ENCODE results near the gene RDX. TPM values are rescaled to one million over a fixed set of nuclear protein-coding genes. Genes with fewer than 3 reads are reported as not detected.

Gene RDX
- total RNA-seq, 1 donor from 2014 or later = 88.2 TPM

- H3K27me3 ChIP-seq (ENCODE audit: control insufficient read depth, insufficient read depth, low read length) = no peaks in the 10 kb centered on the region
- no peaks in the 10 kb centered on the region for H3K36me3 ChIP-seq (ENCODE audit: control insufficient read depth, insufficient read depth, low read length)
- TF ChIP-seq CTCF (IDR thresholded peaks at IDR 0.05; ENCODE audit: insufficient read depth, low read length, severe bottlenecking) = no peak
- DNase-seq (ENCODE audit: low read depth) (no peak), FAIRE-seq (no peak)
- H3K4me3 ChIP-seq (ENCODE audit: low read depth, low read length) = no peak overlapping the region
These were observed 110.0 kb downstream of the RDX start for GRCh38 chr11:110186456-110186855.

GRCh38 chr11:110185599-110185998, 110.8 kb downstream of the RDX start:
- TF ChIP-seq CTCF (IDR thresholded peaks at IDR 0.05; ENCODE audit: insufficient read depth, low read length, severe bottlenecking) = no peak
- H3K36me3 ChIP-seq (ENCODE audit: control insufficient read depth, insufficient read depth, low read length) = no peaks in the 10 kb centered on the region
- no peak for DNase-seq (ENCODE audit: low read depth)
- no peak overlapping the region for H3K4me3 ChIP-seq (ENCODE audit: low read depth, low read length)
- FAIRE-seq = no peak
- H3K27me3 ChIP-seq (ENCODE audit: control insufficient read depth, insufficient read depth, low read length) = no peaks in the 10 kb centered on the region

- Histone ChIP-seq H3K36me3 (ENCODE audit: control insufficient read depth, insufficient read depth, low read length) (no peaks in the 10 kb centered on the region), H3K4me3 (ENCODE audit: low read depth, low read length) (no peak overlapping the region), H3K27me3 (ENCODE audit: control insufficient read depth, insufficient read depth, low read length) (no peaks in the 10 kb centered on the region)
- FAIRE-seq (no peak), DNase-seq (ENCODE audit: low read depth) (peak; percentile 86)
- TF ChIP-seq CTCF (IDR thresholded peaks at IDR 0.05; ENCODE audit: insufficient read depth, low read length, severe bottlenecking) = no peak
These were observed 111.3 kb downstream of the RDX start for GRCh38 chr11:110185121-110185591.

- no peak for DNase-seq (ENCODE audit: low read depth)
- no peak for TF ChIP-seq CTCF (IDR thresholded peaks at IDR 0.05; ENCODE audit: insufficient read depth, low read length, severe bottlenecking)
- FAIRE-seq = no peak
- Histone ChIP-seq H3K4me3 (ENCODE audit: low read depth, low read length) (no peak overlapping the region), H3K27me3 (ENCODE audit: control insufficient read depth, insufficient read depth, low read length) (no peaks in the 10 kb centered on the region), H3K36me3 (ENCODE audit: control insufficient read depth, insufficient read depth, low read length) (no peaks in the 10 kb centered on the region)
These were observed 112.0 kb downstream of the RDX start for GRCh38 chr11:110184456-110184855.

GRCh38 chr11:110182886-110183285, 113.5 kb downstream of the RDX start:
- FAIRE-seq (no peak), DNase-seq (ENCODE audit: low read depth) (peak; percentile 91)
- TF ChIP-seq CTCF (IDR thresholded peaks at IDR 0.05; ENCODE audit: insufficient read depth, low read length, severe bottlenecking) = no peak
- no peak overlapping the region for H3K4me3 ChIP-seq (ENCODE audit: low read depth, low read length)
- H3K36me3 ChIP-seq (ENCODE audit: control insufficient read depth, insufficient read depth, low read length) = no peaks in the 10 kb centered on the region
- H3K27me3 ChIP-seq (ENCODE audit: control insufficient read depth, insufficient read depth, low read length) = no peaks in the 10 kb centered on the region

GRCh38 chr11:110179064-110179463, 117.3 kb downstream of the RDX start:
- no peaks in the 10 kb centered on the region for H3K27me3 ChIP-seq (ENCODE audit: control insufficient read depth, insufficient read depth, low read length)
- no peak for TF ChIP-seq CTCF (IDR thresholded peaks at IDR 0.05; ENCODE audit: insufficient read depth, low read length, severe bottlenecking)
- no peaks in the 10 kb centered on the region for H3K36me3 ChIP-seq (ENCODE audit: control insufficient read depth, insufficient read depth, low read length)
- no peak for FAIRE-seq
- H3K4me3 ChIP-seq (ENCODE audit: low read depth, low read length) = no peak overlapping the region
- DNase-seq (ENCODE audit: low read depth) = no peak
